Spleen (tissue), 11 donors: ENCODE measurements around the gene ST6GALNAC5. TPM values are rescaled to one million over a fixed set of nuclear protein-coding genes. Genes with fewer than 3 reads are reported as not detected.

Experiments
- DNase-seq: peaks from one replicate; pipeline ENCODE4 v3.0.0-alpha.2; 2020
- H3K27ac ChIP-seq, 8 donors: fragments of 200-600 bp; sonication (generic) in 7 of 8; 1 replicate in 4 of 8; 2 replicates in 4 of 8; pipeline versions ENCODE4 v1.5.0 to v1.8.0; 2016 to 2021; ENCODE audit warnings: inconsistent platforms in 4 of 8, mild to moderate bottlenecking in 4 of 8, moderate library complexity in 1 of 8
- H3K27me3 ChIP-seq, 7 donors: fragments of 200-600 bp; sonication (generic) in 6 of 7; replicated peaks in 1 of 7; 1 replicate in 4 of 7; 2 replicates in 3 of 7; pipeline versions ENCODE4 v1.5.0 to v1.8.0; 2016 to 2021; ENCODE audit warnings: inconsistent platforms in 3 of 7, mild to moderate bottlenecking in 1 of 7
- H3K36me3 ChIP-seq, 6 donors: fragments of 200-600 bp; sonication (generic) in 5 of 6; 1 replicate in 4 of 6; 2 replicates in 2 of 6; pipeline versions ENCODE4 v1.5.0 to v1.8.0; 2016 to 2021; ENCODE audit warnings: inconsistent platforms in 2 of 6
- H3K4me1 ChIP-seq, 6 donors: fragments of 200-600 bp; sonication (generic) in 5 of 6; 1 replicate in 3 of 6; 2 replicates in 3 of 6; pipeline versions ENCODE4 v1.5.0 to v1.8.0; 2016 to 2021; ENCODE audit warnings: inconsistent platforms in 3 of 6
- H3K4me3 ChIP-seq, 8 donors: fragments of 200-600 bp; sonication (generic) in 7 of 8; 1 replicate in 4 of 8; 2 replicates in 4 of 8; pipeline versions ENCODE4 v1.5.0 to v1.8.0; 2016 to 2021; ENCODE audit warnings: inconsistent platforms in 4 of 8, mild to moderate bottlenecking in 4 of 8, moderate library complexity in 2 of 8
- H3K9me3 ChIP-seq, 8 donors: fragments of 200-600 bp; sonication (generic) in 7 of 8; 1 replicate in 4 of 8; 2 replicates in 4 of 8; pipeline versions ENCODE4 v1.5.0 to v1.8.0; 2016 to 2021; ENCODE audit warnings: inconsistent platforms in 4 of 8
- POLR2A ChIP-seq, 3 donors: fragments of 450-650 bp; IDR thresholded peaks; one replicate each; pipeline ENCODE4 v1.5.1; 2017; ENCODE audit warnings: antibody characterized with exemption in 3 of 3, mild to moderate bottlenecking in 1 of 3
- POLR2AphosphoS5 ChIP-seq, 3 donors: sonication (generic); formaldehyde crosslinking; IDR thresholded peaks; one replicate each; pipeline ENCODE4 v1.5.1; 2017; ENCODE audit warnings: antibody characterized with exemption in 3 of 3
- WGBS, 5 donors: extraction: QIAGEN DNeasy Blood & Tissue Kit in 3 of 5; methylation state at CpG; one replicate each; pipeline versions ENCODE4 v1.1.5 to v1.1.7; 2013 to 2018; 5-methylcytosine and 5-hydroxymethylcytosine counted together
- intact Hi-C: fragments of 100-400 bp; cut with DNase I; formaldehyde crosslinking; loops from one replicate; pipeline ENCODE4 v1.15.0; 2023; ENCODE audit warnings: low total_unique reads
- polyA plus RNA-seq, 3 donors: library from polyadenylated mRNA; stranded (reverse); fragments of 200-250 nt; gene quantifications; one replicate each; pipeline ENCODE4 v1.2.1, GENCODE V29; 2013
- total RNA-seq, 7 donors: library from RNA; depleted of rRNA in 3 of 7; stranded (reverse); fragments of >200 nt in 3 of 7; fragmentation: NEBNext Ultra II Directional in 4 of 7; extraction: Animal tissue kit (Norgen Biotek cat#: 25700) in 4 of 7; gene quantifications; one replicate each; pipeline versions ENCODE4 v1.1.0 to v1.2.1, GENCODE V29; 2016 to 2021
- TF ChIP-seq, protein P1 (sequence below), 11 experiments: fragments of 200-600 bp in 7 of 11; fragments of 450-650 bp in 4 of 11; sonication (generic) in 4 of 11; IDR thresholded peaks in 8 of 11; conservative IDR thresholded peaks in 3 of 11; 1 replicate in 7 of 11; 2 replicates in 4 of 11; pipeline versions ENCODE4 v1.4.0 to v1.8.0; 2016 to 2021; ENCODE audit warnings: antibody characterized with exemption in 11 of 11, inconsistent platforms in 4 of 11, mild to moderate bottlenecking in 1 of 11
- donor health status: healthy with polysubstance abuse.
- donor health status: DM: no; HTN: no; CAD: no; lungs with moderate emphysema.
- donor health status: DM: no; HTN: no; CAD: no.
- donor health status: Bipolar disorder and iron deficiency.
- donor health status: healthy.
- donor health status: DM: no; HTN: no; CAD: no.
- donor health status: DM: yes; HTN: yes; CAD: no.

Gene ST6GALNAC5
- total and polyA plus RNA-seq, 10 donors: 0.15 to 2.3 (median 1.6) TPM

GRCh38 chr1:76841460-76841859 is 25.8 kb upstream of the ST6GALNAC5 start:
- Histone ChIP-seq H3K36me3 (no peaks in the 10 kb centered on the region), H3K4me3 (no peak overlapping the region), H3K9me3 (no peaks in the 10 kb centered on the region), H3K4me1 (no peaks in the 10 kb centered on the region), H3K27ac (no peak overlapping the region), H3K27me3 (no peaks in the 10 kb centered on the region)
- DNase-seq: no peak
- no peak for TF ChIP-seq POLR2A (IDR thresholded peaks at IDR 0.05)
- 55 to 67% (median 65%) methylated on average over 2 of the region's 2 CpGs for WGBS, 5 donors
- intact Hi-C loops: no loop called here

DNA sequence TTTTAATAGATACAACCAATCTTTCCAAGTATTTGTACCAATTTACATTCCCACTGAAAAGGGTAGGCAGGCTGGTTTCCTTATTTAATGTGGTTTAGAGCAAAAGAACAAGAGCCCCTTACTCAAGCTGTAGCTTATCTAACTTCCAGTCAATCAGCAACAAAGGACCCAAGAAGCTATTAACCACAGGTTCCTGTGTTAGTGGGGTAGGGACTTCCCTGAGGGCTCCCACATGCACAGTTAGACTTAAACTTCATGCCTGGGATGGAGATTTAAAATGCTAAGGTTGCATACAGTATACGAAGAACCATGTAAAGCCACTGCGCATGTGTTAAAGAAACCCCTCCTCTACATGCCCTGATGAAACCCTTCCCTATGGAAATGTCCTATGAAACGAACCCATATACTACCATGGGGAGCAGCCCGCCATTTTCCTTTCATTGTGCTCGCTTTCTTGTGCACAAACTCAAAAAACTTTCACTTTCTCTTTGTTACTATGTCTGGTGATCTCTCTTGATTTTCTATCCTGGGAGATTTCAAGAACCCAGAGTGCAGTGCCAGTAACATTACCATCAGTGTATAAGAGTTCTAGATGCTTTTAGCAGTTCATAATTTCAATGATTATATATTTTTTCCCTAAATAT is 23.3 kb upstream of the ST6GALNAC5 start:
- Histone ChIP-seq H3K27ac (no peak overlapping the region), H3K4me1 (no peaks in the 10 kb centered on the region), H3K4me3 (no peak overlapping the region), H3K9me3 (peaks cover 0 to 7% (median 0%) of the 10 kb centered on the region in 8 donors), H3K36me3 (no peaks in the 10 kb centered on the region), H3K27me3 (no peaks in the 10 kb centered on the region)
- DNase-seq: no peak
- WGBS, 5 donors: 81 to 92% (median 88%) methylated on average over 5 of the region's 5 CpGs
- intact Hi-C loops: no loop called here
- TF ChIP-seq POLR2A (IDR thresholded peaks at IDR 0.05): no peak
- no peak for TF ChIP-seq POLR2AphosphoS5 (IDR thresholded peaks at IDR 0.05)
- TF ChIP-seq, protein P1, sequence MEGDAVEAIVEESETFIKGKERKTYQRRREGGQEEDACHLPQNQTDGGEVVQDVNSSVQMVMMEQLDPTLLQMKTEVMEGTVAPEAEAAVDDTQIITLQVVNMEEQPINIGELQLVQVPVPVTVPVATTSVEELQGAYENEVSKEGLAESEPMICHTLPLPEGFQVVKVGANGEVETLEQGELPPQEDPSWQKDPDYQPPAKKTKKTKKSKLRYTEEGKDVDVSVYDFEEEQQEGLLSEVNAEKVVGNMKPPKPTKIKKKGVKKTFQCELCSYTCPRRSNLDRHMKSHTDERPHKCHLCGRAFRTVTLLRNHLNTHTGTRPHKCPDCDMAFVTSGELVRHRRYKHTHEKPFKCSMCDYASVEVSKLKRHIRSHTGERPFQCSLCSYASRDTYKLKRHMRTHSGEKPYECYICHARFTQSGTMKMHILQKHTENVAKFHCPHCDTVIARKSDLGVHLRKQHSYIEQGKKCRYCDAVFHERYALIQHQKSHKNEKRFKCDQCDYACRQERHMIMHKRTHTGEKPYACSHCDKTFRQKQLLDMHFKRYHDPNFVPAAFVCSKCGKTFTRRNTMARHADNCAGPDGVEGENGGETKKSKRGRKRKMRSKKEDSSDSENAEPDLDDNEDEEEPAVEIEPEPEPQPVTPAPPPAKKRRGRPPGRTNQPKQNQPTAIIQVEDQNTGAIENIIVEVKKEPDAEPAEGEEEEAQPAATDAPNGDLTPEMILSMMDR (IDR thresholded peaks at IDR 0.05 in 8 of 11, conservative IDR thresholded peaks at IDR 0.05 in 3 of 11): no peak

- TF ChIP-seq, protein P1 (IDR thresholded peaks at IDR 0.05 in 8 of 11, conservative IDR thresholded peaks at IDR 0.05 in 3 of 11): no peak
- TF ChIP-seq POLR2AphosphoS5 (IDR thresholded peaks at IDR 0.05) (no peak), POLR2A (IDR thresholded peaks at IDR 0.05) (no peak)
- WGBS, 5 donors: 83 to 89% (median 88%) methylated on average over 3 of the region's 3 CpGs
Observed at GRCh38 chr1:76854255-76854654, 13.0 kb upstream of the ST6GALNAC5 start.

GRCh38 chr1:76856104-76856503 is 11.2 kb upstream of the ST6GALNAC5 start:
- intact Hi-C loops: no loop called here
- Histone ChIP-seq H3K27me3 (no peaks in the 10 kb centered on the region), H3K4me3 (no peak overlapping the region), H3K27ac (no peak overlapping the region), H3K36me3 (no peaks in the 10 kb centered on the region), H3K9me3 (no peaks in the 10 kb centered on the region), H3K4me1 (no peaks in the 10 kb centered on the region)
- 73 to 84% (median 79%) methylated on average over 5 of the region's 5 CpGs for WGBS, 5 donors
- no peak for DNase-seq
- TF ChIP-seq POLR2A (IDR thresholded peaks at IDR 0.05): no peak
- TF ChIP-seq POLR2AphosphoS5 (IDR thresholded peaks at IDR 0.05): no peak
- TF ChIP-seq, protein P1 (IDR thresholded peaks at IDR 0.05 in 8 of 11, conservative IDR thresholded peaks at IDR 0.05 in 3 of 11): no peak

More at GRCh38 chr1:76854255-76854654, 13.0 kb upstream of the ST6GALNAC5 start:
- no peak for DNase-seq
- Histone ChIP-seq H3K36me3 (no peaks in the 10 kb centered on the region), H3K27me3 (no peaks in the 10 kb centered on the region), H3K27ac (no peak overlapping the region), H3K4me3 (no peak overlapping the region), H3K4me1 (no peaks in the 10 kb centered on the region), H3K9me3 (no peaks in the 10 kb centered on the region)
- intact Hi-C loops: no loop called here
